OCI-M2 (cell line): ENCODE data around the gene C19orf81.
"Not testable (repeated sequence)": the region's sequence is repeated elsewhere in the genome, so short reads cannot be mapped to it uniquely, and the experiment has no call there.

Source experiments
- DNase-seq: peaks from one replicate; lab custom pipeline; 2025; ENCODE audit not compliant: unreplicated experiment; lab: John Stamatoyannopoulos, UW

C19orf81 gene

GRCh38 chr19:50649433-50650391 lies at the start of gene C19orf81:
C19orf81 (plus strand) TSS chr19:50649445; CDS start chr19:50649445, 0 bp downstream.
- no peak for DNase-seq

- DNase-seq: peak; percentile 82
These were observed 47.7 kb upstream of the C19orf81 start for GRCh38 chr19:50601407-50602088.

- DNase-seq: no peak
These were observed 47.2 kb upstream of the C19orf81 start for GRCh38 chr19:50602089-50602422.

- no peak for DNase-seq
These were observed 46.7 kb upstream of the C19orf81 start for GRCh38 chr19:50602496-50602895.

GRCh38 chr19:50602935-50603334 lies 46.3 kb upstream of the C19orf81 start:
- DNase-seq: no peak

- DNase-seq: not testable (repeated sequence)
These were observed 44.8 kb upstream of the C19orf81 start for GRCh38 chr19:50604264-50605073.

- DNase-seq: not testable (repeated sequence)
These were observed 43.0 kb upstream of the C19orf81 start for GRCh38 chr19:50606059-50606836.

- DNase-seq: no peak
These were observed 41.9 kb upstream of the C19orf81 start for GRCh38 chr19:50607388-50607787.

- no peak for DNase-seq
These were observed 41.1 kb upstream of the C19orf81 start for GRCh38 chr19:50607874-50608785.

- not testable (repeated sequence) for DNase-seq
These were observed 36.5 kb upstream of the C19orf81 start for GRCh38 chr19:50612504-50613404.

GRCh38 chr19:50618379-50618778 lies 30.9 kb upstream of the C19orf81 start:
- DNase-seq: not testable (repeated sequence)

GRCh38 chr19:50619184-50619583 lies 30.1 kb upstream of the C19orf81 start:
- not testable (repeated sequence) for DNase-seq

GRCh38 chr19:50620394-50620906 lies 28.8 kb upstream of the C19orf81 start:
- not testable (repeated sequence) for DNase-seq

- DNase-seq: no peak
These were observed 24.2 kb upstream of the C19orf81 start for GRCh38 chr19:50624949-50625600.

- no peak for DNase-seq
These were observed 23.2 kb upstream of the C19orf81 start for GRCh38 chr19:50626011-50626410.

GRCh38 chr19:50626795-50627194 lies 22.4 kb upstream of the C19orf81 start:
- DNase-seq: no peak

GRCh38 chr19:50628146-50628545 lies 21.1 kb upstream of the C19orf81 start:
- DNase-seq: no peak

GRCh38 chr19:50628551-50628950 lies 20.7 kb upstream of the C19orf81 start:
- no peak for DNase-seq
